Liver (tissue), 3 donors: Measurements from ENCODE around the gene RCAN3.
"Not testable (repeated sequence)": the region's sequence is repeated elsewhere in the genome, so short reads cannot be mapped to it uniquely, and the experiment has no call there.

Source experiments
- EGR1 ChIP-seq, 2 donors: IDR thresholded peaks; 2 replicates each; pipeline ENCODE4 v1.6.1; 2016 to 2018; ENCODE audit warnings: antibody characterized with exemption in 2 of 2, low read depth in 2 of 2
- GABPA ChIP-seq, 2 donors: IDR thresholded peaks in 1 of 2; conservative IDR thresholded peaks in 1 of 2; 2 replicates each; pipeline ENCODE4 v1.6.1; 2016; ENCODE audit warnings: antibody characterized with exemption in 2 of 2, mild to moderate bottlenecking in 1 of 2, moderate library complexity in 1 of 2
- RAD21 ChIP-seq, 2 donors: IDR thresholded peaks; 2 replicates each; pipeline ENCODE4 v1.6.1; 2016; ENCODE audit warnings: antibody characterized with exemption in 2 of 2, mild to moderate bottlenecking in 2 of 2
- SP1 ChIP-seq: IDR thresholded peaks from 2 replicates; pipeline ENCODE4 v1.6.1; 2018; ENCODE audit warnings: antibody characterized with exemption, mild to moderate bottlenecking
- TAF1 ChIP-seq: conservative IDR thresholded peaks from 2 replicates; pipeline ENCODE4 v1.6.1; 2016; ENCODE audit warnings: antibody characterized with exemption, mild to moderate bottlenecking
- TF ChIP-seq, protein P1 (sequence below): fragments of 150-350 bp; IDR thresholded peaks from 2 replicates; pipeline ENCODE4 v1.5.1; 2017; ENCODE audit warnings: improper control_type of control experiment, low read depth, low read length; ENCODE audit not compliant: missing input control
- TF ChIP-seq, protein P2 (sequence below): IDR thresholded peaks from 2 replicates; pipeline ENCODE4 v1.6.1; 2016; ENCODE audit warnings: antibody characterized with exemption
- donor health status: healthy.
- donor health status: healthy.

DNA sequence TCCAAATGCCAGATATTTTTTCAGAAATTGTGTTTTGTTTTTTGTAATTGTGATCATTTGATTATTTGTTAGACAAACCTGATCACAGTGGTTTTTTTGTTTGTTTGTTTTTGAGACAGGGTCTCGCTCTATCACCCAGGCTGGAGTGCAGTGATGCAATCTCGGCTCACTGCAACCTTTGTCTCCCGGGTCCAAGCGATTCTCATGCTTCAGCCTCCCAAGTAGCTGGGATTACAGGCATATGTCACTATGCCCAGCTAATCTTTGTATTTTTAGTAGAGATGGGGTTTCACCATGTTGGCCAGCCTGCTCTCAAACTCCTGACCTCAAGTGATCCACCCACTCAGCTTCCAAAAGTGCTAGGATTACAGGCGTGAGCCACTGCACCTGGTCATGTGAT lies 46.6 kb downstream of the RCAN3 start:
- TF ChIP-seq, protein P1, sequence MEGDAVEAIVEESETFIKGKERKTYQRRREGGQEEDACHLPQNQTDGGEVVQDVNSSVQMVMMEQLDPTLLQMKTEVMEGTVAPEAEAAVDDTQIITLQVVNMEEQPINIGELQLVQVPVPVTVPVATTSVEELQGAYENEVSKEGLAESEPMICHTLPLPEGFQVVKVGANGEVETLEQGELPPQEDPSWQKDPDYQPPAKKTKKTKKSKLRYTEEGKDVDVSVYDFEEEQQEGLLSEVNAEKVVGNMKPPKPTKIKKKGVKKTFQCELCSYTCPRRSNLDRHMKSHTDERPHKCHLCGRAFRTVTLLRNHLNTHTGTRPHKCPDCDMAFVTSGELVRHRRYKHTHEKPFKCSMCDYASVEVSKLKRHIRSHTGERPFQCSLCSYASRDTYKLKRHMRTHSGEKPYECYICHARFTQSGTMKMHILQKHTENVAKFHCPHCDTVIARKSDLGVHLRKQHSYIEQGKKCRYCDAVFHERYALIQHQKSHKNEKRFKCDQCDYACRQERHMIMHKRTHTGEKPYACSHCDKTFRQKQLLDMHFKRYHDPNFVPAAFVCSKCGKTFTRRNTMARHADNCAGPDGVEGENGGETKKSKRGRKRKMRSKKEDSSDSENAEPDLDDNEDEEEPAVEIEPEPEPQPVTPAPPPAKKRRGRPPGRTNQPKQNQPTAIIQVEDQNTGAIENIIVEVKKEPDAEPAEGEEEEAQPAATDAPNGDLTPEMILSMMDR: not testable (repeated sequence)
- TF ChIP-seq RAD21 (IDR thresholded peaks at IDR 0.05) (peak in 1 of 2 donors; percentile 18), EGR1 (IDR thresholded peaks at IDR 0.05; ENCODE audit: low read depth in 2 of 2) (peak in 1 of 2 donors; percentile 75), SP1 (peak; percentile 76)
- TF ChIP-seq TAF1; GABPA (IDR thresholded peaks at IDR 0.05 in 1 of 2, conservative IDR thresholded peaks at IDR 0.05 in 1 of 2): not testable (repeated sequence)
- TF ChIP-seq, protein P2, sequence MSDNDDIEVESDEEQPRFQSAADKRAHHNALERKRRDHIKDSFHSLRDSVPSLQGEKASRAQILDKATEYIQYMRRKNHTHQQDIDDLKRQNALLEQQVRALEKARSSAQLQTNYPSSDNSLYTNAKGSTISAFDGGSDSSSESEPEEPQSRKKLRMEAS: peak; percentile 64
